Forelimb muscle (tissue), 1 donor: Measurements from ENCODE around the gene CFAP20DC. TPM values are rescaled to one million over a fixed set of nuclear protein-coding genes. Genes with fewer than 3 reads are reported as not detected.
"Not testable (repeated sequence)": the region's sequence is repeated elsewhere in the genome, so short reads cannot be mapped to it uniquely, and the experiment has no call there.

Experiments used
- DNase-seq: peaks from one replicate; pipeline ENCODE4 v3.0.0-alpha.2; 2013; ENCODE audit warnings: low read depth
- polyA plus RNA-seq: library from polyadenylated mRNA; unstranded; fragments of 120-200 nt; gene quantifications from one replicate; pipeline ENCODE4 v1.2.1, GENCODE V29; 2013; ENCODE audit not compliant: insufficient read length

Gene CFAP20DC
- polyA plus RNA-seq, 1 donor, result 1.6 TPM

DNA sequence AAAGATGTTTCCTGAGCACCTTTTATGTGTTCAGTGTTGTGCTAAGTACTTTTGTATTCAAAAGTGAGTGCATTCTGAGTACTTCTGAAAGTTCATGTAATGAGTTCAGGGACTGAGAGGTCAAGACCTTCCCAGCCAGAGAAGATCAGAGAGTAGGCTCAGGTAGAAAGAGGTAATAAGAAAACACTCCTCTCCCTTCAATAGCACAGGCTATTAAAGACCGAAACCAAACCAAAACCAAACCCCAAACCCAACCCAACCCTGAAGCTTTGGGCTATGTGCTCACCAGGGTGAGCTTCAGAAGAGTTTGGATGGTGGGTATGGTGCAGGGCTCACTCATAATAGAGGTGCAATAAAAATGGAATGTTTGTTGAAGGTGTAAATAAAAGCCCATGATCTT, 306.5 kb downstream of the CFAP20DC start:
- DNase-seq, result no peak

DNA sequence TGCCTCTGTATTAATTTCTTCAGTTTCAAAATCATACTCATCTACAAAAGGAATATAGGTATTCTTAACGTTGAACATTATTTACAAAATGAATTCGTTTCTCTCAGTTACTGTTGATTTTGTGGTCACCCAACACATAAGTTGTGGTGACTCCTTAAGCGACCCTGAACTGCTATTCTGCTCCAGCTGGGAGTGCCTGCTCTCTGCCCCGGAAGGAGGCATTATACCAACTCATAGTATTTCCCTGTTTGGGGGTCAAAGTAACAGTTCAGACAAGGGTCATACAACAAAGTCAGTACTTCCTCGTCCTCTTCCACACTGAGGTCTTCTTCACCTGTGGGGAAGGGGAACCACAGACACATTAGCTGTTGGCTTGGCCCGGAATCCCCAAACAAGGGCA, 307.6 kb downstream of the CFAP20DC start:
- DNase-seq, result no peak

DNA sequence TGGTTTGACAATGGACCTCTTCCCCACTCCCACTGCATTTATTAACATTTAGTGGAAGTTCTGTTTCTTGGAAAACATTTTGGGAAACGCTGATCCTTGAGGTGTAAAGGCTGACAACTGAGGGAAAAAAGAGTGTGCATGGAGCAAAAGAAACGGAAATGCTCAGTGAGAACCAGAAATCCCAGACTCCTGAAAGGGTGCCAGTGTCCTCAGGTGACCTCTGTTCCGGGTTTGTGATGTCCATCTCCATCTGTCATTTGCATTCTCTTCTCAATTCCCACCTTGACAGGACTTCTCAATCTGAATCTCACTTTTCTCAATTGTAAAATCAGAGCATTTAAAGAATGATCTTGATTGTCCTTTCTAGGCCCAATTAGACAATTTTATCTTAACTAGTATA, 312.2 kb downstream of the CFAP20DC start:
- no peak for DNase-seq

DNA sequence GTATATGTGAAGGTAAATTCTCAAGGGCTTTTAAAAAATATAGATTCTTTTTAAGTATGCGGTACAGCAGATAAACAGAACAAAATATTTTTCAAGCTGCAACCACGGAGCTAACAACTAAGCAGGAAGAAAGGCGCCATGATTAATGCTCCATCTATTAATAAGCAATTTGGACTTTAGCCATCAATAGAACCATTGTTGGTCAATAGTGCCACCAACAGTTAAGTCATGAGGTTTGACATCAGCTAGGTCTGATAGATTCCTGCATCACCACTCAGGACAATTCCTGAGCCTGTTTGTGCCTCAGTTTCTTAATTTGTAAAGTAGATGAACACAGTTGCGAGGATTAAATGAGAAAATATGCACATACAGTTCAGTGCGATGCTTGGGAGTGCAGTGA, 318.2 kb downstream of the CFAP20DC start:
- no peak for DNase-seq

DNA sequence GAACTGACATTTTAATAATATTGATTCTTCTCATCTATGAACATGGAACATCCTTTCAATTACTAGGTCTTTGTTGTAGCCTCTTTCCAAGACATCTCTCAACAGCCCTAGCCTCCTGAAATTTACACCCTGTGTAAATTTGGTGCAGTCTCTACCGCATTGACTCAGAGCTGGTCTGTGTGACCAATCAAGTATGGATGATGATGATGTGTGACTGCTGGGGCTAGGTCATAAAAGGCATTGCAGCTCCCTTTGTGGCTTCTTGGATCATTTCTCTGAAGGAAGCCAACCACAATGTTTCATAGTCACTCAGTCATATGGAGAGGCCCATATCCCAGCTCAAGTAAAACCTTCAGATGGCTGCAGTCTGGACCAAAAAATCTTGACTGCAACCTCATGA, 321.1 kb downstream of the CFAP20DC start:
- DNase-seq, result no peak

DNA sequence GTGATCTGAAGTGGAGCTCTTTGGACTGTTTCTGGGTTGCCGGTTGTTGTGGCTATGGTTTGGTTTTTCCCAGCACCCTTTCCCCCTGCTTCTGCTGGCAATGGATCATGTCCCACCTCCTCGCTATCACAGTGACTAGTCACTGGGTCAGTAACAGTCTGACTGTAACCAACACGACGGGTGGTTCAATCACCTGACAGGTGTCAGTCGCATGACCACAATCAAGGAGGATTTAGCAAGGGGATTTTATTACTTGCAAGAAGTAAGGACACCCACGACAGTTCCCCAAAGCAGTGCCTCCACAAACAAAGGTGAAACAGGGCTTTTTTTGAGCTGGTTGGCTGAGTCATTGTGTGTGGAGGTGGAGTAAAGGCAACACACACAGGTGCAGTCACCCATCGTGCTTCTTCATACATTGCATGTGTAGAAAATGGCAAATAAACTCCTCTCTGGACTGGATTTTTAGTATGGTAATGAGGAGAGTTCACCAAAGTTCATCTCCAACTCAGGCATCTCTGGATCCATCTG, 324.4 kb downstream of the CFAP20DC start:
- no peak for DNase-seq

DNA sequence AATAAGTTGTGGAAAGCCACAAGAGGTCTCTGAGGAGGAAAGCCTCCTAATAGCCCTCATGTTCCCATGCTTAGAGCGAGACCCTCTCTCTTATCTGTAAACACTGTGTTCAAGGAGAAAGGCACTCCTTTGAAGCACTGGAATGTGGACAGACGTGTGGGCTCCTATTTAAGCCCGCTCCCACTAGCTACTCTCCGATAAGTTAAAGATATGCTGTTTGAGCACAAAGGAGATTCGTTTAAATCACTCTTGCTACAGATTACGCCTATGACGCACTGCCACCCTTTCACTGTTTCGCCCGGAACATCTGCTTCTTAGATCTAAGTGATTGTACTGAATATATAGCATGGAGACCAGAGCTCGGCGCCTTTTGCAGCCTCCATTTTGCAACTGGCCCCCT, 325.5 kb downstream of the CFAP20DC start:
- no peak for DNase-seq

DNA sequence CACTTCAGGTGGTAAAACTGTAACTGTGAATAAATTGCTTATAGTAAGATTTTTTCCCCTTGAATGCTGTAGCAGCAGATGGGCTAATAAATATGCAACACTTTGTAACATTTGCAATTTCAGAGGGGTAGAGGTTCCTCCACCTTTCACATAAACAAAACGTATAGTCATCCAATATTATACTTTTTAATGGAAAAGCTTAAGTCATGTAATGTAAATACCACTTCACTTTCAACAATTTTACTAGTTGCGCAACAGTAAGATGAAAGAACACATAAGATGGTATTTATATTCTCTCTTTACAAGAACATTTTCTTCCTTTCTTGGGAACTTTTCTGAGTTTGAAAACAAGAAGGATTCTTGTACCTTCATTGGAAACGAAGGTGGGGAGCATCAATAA, 326.7 kb downstream of the CFAP20DC start:
- DNase-seq, result no peak

DNA sequence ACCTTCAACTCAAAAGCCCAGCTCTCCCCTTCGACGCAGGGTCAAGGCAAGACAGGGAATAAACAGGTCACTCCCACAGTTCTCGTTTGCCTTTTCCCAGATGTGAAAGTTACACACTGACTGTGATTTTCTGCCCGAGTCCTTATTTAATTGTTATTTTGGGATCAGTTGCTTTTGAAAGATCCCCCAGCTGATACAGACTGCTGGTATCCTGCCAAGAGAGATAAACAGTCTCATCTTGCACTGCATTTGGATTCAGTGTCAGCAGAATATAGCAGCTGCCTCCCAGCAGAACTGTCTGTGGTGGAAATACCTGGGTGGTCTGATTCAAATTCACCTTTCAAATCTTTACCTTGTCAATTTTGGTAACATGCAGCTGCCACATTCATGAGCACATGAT, 327.3 kb downstream of the CFAP20DC start:
- no peak for DNase-seq

DNA sequence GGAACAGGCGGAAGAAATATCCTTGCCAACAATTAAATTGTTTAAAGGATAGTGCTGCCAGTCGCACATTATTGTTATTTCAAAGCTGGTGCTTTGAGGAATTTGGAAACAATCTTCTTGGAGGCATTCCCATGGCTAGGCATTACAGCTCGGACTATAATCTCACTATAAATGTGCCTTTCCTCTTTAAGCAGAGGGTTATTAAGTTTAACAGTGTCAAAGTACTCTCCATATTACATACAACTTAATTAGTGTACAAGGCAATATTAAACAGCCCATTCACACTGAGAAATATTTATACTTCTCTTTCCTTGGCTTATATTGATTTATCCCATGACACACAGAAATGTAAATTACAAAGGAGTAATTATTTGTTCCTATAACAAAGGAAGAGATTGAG, 329.3 kb downstream of the CFAP20DC start:
- no peak for DNase-seq

DNA sequence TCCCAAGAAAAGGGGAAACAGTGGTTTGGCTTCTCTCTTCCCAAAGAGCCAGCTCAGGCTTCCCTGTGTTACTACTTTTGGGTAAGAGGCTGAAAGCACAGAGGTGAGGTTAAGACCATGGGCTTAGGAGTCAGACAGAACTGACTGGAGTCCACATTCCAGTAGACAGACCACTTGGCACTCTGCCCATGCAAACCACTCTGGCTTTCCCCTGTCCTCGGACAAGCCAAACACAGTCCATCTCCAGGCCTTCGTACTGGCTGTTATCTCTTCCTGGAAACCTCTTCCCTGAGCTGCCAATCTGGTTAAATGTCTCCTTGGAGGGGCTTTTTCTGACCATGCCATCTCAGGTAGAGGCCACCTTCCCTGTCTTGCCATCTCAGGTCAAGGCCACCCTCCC, 330.1 kb downstream of the CFAP20DC start:
- DNase-seq, result no peak

DNA sequence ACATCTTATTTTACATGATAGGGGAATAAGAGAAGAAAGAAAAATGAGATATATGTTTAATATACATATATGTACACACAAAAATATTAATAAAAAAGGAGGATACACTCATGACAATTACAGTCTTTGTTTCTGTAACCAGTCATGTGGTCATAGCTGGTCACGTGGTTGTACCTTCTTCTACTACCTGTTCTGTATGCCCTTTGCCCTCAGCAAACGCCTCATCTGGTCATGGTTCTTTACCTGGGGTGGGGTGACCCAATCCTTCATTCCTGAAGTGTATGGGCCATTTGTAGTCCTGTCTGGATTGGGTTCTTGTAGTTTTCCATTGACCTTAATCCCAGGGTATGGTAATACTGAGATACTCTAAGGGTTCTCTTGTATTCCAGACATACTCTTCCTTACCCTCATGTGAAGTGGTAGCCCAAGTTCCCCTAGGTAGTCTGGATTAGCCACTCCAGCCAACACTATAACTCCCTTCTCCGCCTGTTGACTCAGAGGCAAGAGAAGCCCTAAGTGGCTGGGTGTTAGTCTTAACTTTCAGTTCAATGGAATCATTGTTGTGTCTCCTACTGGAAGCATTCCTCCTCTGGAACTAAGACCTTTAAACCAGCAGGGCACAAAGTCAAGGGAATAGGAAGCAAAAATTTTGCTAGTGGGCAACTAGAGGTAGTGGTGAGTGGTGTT, 336.0 kb downstream of the CFAP20DC start:
- no peak for DNase-seq

DNA sequence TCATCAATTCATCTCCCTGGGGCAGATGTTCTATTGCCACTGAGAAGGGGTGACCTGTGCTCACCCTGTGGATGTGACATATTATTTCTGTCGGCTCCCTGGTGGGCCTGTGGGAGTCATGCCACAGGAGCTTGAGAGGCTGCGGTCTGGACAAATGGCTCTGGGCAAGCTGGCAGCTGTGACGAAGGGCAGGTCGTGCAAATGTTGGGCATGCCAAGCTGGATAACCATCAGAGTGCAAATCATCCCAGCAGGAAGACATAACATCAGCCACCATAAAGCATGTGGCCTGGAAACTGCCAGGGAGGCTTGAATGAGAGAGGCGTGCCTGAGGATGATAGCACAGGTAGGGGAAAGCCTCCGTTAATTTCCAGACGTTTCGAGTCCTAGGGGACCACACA, 338.0 kb downstream of the CFAP20DC start:
- no peak for DNase-seq

DNA sequence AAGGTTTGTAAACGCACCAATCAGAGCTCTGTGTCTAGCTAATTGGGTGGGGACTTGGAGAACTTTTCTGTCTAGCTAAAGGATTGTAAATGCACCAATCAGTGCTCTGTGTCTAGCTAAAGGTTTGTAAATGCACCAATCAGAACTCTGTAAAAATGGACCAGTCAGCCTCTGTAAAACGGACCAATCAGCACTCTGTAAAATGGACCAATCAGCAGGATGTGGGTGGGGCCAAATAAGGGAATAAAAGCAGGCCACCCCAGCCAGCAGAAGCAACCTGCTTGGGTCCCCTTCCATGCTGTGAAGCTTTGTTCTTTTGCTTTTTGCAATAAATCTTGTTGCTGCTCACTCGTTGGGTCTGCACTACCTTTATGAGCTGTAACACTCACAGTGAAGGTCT, 340.8 kb downstream of the CFAP20DC start:
- not testable (repeated sequence) for DNase-seq

DNA sequence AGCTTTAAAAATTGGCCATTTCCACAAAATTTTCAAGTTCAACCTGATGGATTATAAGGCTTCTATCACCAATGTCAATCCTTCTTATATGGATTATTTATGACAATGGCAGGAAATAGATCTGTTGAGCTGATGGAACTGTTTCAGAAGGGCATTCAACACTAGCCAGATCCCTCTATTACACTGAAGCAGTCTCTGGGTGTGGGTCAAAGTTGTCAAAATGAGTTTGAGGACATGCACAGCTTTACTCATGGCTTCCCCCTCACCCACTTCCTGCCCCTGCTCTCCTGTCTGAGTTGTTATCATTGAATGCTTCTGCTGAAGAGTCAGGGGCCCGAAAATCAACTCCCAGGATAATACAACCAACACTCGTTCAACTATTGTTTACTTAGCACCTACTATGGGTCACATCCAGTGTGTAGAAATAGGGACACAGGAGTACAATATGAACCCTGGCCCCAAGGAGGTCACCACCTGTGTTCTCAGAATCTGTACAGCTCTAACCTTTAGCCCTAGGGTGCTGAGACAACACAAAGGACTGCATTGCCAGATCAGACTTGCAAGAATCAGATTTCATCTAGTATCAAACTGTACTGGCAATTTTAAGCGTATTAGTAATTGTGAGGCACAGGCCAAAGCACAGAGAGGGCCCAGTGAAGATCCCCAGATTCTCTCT, 341.6 kb downstream of the CFAP20DC start:
- no peak for DNase-seq

DNA sequence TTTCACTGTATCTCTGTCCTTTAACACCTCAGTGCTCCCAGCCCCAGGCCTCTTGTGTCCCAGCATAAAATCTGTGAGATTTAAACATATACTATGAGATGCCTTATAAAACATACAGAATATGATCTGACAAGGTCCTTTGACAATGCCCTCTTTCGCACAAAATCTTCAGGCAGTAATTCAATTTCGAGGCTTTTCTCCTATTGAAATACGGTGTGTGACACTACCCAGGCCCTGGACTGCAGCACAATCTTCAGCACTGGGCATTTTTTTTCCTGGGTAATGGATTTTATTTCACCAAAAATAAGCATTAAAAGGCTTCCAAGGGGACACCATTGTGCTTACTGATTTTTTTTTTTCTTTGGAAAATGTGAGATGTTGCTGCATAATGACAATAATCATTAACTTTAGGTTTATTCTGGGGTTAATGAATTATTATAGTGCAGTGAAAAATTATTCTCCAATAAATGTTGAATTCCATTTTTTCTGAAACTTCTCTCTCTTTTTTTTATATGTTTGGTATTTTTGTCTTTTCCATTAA, 342.4 kb downstream of the CFAP20DC start:
- DNase-seq, result no peak

DNA sequence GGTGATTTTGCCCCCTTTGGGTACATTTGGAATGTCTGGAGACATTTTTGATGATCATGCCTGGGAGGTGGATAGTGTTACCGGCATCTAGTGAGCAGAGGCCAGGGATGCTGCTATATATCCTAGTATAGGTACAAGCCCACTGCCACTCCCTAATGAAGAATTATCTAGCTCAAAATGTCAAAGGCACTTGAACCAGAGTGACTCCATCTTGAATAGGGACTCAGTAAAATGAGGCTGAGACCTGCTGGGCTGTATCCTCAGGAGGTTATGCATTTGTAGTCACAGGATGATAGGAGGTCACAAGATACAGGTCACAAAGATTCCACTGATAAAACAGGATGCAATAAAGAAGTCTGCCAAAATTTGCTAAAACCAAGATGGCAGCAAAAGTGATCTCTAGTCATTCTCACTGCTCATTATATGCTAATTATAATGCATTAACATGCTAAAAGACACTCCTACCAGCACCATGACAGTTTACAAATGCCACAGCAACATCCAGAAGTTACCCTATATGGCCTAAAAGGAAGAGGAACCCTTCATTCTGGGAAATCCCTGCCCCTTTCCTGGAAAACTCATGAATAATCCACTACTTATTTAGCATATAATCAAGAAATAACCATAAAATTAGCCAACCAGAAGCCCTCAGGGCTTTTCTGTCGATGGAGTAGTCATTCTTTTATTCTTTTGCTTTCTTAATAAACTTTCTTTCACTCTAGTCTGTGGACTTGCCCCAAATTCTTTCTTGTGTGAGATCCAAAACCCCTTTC, 343.2 kb downstream of the CFAP20DC start:
- no peak for DNase-seq

DNA sequence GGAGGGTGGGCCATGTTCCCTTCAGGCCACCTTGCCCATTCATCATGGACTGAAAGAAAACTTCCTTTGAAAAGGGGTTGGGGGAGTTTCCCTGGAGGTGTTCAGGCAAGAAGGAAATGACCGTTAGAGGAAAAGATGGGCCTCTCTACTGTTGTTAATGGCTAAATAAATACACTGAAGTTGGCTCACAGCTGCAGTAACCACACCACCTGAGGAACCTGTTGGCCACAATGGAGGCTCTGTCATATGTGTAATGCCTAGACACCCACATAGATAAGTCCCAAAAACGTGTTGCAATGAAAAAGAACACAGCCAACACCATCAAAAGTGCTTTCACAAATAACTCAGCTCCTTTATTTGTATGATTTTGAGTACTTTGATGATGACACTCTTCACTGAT, 345.1 kb downstream of the CFAP20DC start:
- no peak for DNase-seq

DNA sequence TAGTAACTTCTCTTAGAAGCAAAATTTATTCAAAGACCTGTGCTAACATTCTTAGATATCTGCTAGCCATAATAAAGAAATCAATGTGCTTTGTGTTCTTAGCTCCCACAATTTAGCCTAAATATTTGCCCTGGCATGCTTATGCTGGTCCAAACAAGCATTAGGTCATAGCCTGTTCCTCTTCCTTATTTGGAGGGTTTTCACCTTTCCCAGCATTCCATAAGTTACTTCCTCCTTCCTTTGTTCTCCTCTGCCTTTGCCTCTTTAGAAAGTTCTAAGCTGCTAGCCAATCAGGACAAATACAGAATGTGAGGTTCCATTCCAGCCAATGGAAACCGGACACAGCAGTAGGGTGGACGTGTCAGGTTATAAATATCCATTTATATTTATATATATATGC, 345.5 kb downstream of the CFAP20DC start:
- not testable (repeated sequence) for DNase-seq

DNA sequence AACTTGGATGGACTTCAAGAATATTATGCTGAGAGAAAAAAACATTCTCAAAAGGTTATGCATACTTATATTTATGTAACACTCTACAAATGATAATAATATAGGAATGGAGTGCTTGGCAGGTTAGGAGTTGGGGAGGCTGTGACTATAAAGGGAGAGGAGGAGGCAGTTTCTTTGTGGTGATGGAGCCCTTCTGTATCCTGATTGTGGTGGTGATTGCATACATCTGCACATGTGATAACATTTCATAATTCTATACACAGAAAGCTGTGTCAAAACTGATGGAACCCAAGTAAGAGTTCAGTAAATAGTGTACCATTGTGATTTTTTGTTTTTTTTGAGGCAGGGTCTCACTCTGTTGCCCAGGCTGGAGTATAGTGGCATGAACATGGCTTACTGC, 351.6 kb downstream of the CFAP20DC start:
- DNase-seq, result no peak

DNA sequence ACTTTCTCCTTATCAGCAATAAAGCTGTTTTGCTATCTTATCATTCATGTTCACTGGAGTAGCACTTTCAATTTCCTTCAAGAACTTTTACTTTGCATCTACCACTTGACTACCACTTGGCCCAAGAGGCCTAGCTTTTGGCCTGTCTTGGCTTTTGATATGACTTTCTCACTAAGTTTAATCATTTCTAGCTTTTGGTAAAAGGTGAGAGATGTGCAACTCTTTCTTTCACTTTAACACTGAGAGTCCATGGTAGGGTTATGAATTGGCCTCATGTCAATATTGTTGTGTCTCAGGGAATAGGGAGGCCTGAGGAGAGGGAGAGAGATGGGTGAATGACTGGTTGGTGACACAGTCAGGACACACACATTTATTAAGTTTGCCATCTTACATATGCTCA, 352.3 kb downstream of the CFAP20DC start:
- DNase-seq, result no peak

DNA sequence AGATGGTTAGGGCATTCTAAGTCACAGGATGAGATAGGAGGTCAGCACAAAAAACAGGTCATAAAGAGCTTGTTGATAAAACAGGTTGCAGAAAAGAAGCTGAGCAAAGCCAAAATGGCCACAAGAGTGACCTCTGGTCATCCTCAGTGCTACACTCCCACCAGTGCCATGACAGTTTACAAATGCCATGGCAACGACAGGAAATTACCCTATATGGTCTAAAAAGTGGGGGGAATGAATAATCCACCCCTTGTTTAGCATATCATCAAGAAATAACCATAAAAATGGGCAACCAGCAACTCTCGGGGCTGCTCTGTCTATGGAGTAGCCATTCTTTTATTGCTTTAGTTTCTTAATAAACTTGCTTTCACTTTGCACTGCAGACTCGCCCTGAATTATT, 353.0 kb downstream of the CFAP20DC start:
- DNase-seq, result not testable (repeated sequence)
